ENCODE results near the gene ARFGAP1.

The ARFGAP1 gene

GRCh38 chr20:63320616-63321147 is 48.1 kb downstream of the ARFGAP1 start:
- no peak for DNase-seq (ENCODE audit: low read depth)

GRCh38 chr20:63321148-63321831 is 48.7 kb downstream of the ARFGAP1 start:
- DNase-seq (ENCODE audit: low read depth) = peak; percentile 6

GRCh38 chr20:63322146-63322932 is 49.7 kb downstream of the ARFGAP1 start:
- DNase-seq (ENCODE audit: low read depth) = no peak

- DNase-seq (ENCODE audit: low read depth) = no peak
Measured at GRCh38 chr20:63322933-63323273, 50.3 kb downstream of the ARFGAP1 start.

GRCh38 chr20:63323357-63323981 is 50.9 kb downstream of the ARFGAP1 start:
- DNase-seq (ENCODE audit: low read depth) = no peak

- DNase-seq (ENCODE audit: low read depth) = no peak
Measured at GRCh38 chr20:63325021-63325471, 52.4 kb downstream of the ARFGAP1 start.

- DNase-seq (ENCODE audit: low read depth) = no peak
Measured at GRCh38 chr20:63325554-63326313, 53.1 kb downstream of the ARFGAP1 start.

GRCh38 chr20:63326314-63327230 is 54.0 kb downstream of the ARFGAP1 start:
- no peak for DNase-seq (ENCODE audit: low read depth)

GRCh38 chr20:63327231-63327745 is 54.7 kb downstream of the ARFGAP1 start:
- DNase-seq (ENCODE audit: low read depth) = no peak

- DNase-seq (ENCODE audit: low read depth) = no peak
Measured at GRCh38 chr20:63328026-63328700, 55.5 kb downstream of the ARFGAP1 start.

- DNase-seq (ENCODE audit: low read depth) = no peak
Measured at GRCh38 chr20:63328718-63329275, 56.2 kb downstream of the ARFGAP1 start.

GRCh38 chr20:63329331-63330083 is 56.9 kb downstream of the ARFGAP1 start:
- no peak for DNase-seq (ENCODE audit: low read depth)

GRCh38 chr20:63330084-63330760 is 57.6 kb downstream of the ARFGAP1 start:
- DNase-seq (ENCODE audit: low read depth) = no peak

- no peak for DNase-seq (ENCODE audit: low read depth)
Measured at GRCh38 chr20:63330940-63331339, 58.3 kb downstream of the ARFGAP1 start.

GRCh38 chr20:63331741-63332400 is 59.3 kb downstream of the ARFGAP1 start:
- DNase-seq (ENCODE audit: low read depth) = no peak

- no peak for DNase-seq (ENCODE audit: low read depth)
Measured at GRCh38 chr20:63332488-63333240, 60.1 kb downstream of the ARFGAP1 start.

- no peak for DNase-seq (ENCODE audit: low read depth)
Measured at GRCh38 chr20:63333241-63333836, 60.7 kb downstream of the ARFGAP1 start.
